Nephron (organoid): ENCODE results near the gene SPEG.

Source experiments
- H3K27ac Mint-ChIP-seq, 3 experiments: 2 replicates each; pipeline ENCODE4 v1.8.0; 2020; ENCODE audit warnings: mixed read lengths in 3 of 3, mild to moderate bottlenecking in 2 of 3, moderate library complexity in 1 of 3
- H3K27me3 Mint-ChIP-seq: 2 replicates; pipeline ENCODE4 v1.8.0; 2021; ENCODE audit warnings: low read depth, mild to moderate bottlenecking, moderate library complexity, mixed read lengths
- H3K36me3 Mint-ChIP-seq: 2 replicates; pipeline ENCODE4 v1.8.0; 2020; ENCODE audit warnings: low read depth, mixed read lengths
- H3K4me1 Mint-ChIP-seq: 2 replicates; pipeline ENCODE4 v1.8.0; 2020; ENCODE audit warnings: mixed read lengths
- H3K4me3 Mint-ChIP-seq, 3 experiments: 2 replicates each; pipeline ENCODE4 v1.8.0; 2020; ENCODE audit warnings: mild to moderate bottlenecking in 3 of 3, mixed read lengths in 3 of 3, moderate library complexity in 2 of 3
- H3K9me3 Mint-ChIP-seq: 2 replicates; pipeline ENCODE4 v1.8.0; 2020; ENCODE audit warnings: mixed read lengths
- TF ChIP-seq, protein P1 (sequence below), 3 experiments: fragments of 200-600 bp; sonication (generic); IDR thresholded peaks; one replicate each; pipeline ENCODE4 v1.5.0; 2021; ENCODE audit warnings: antibody characterized with exemption in 3 of 3; ENCODE audit not compliant: unreplicated experiment in 3 of 3

The SPEG gene

DNA sequence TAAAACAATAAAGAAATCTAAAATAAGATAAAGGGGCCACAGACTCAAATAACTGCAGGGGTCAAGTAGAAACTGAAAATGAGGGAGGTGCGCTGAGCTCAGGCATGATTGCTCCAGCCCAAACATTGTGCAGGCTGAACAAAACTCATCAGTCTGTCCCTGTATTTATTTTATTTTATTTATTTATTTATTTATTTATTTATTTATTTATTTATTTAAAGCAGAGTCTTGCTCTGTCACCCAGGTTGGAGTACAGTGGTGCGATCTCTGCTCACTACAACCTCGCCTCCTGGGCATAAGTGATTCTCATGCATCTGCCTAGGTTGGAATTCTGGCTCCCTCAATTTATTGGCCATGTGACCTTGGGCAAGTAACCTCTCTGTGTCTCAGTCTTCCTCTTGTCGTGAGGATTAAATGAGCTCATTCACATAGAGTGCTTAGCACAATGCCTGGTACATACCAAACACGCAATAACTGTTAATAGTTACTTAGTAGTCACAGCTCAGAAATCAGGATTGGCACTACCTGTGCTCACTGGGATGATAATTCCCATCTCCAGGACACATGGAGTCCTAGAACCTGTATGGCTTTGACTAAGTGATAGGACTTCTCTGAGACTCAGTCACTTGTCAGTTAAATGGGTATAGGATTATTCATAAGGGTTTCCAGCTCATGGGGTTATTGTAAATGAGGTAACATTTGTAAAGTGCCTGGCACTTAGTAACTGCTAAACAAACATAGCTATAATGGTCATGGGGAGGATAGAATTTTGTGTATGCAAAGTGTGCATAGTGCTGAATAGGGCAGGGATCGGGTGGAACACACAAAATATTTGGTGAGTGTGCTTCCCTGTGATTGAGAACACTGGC is 6.0 kb downstream of the SPEG start:
- H3K36me3 Mint-ChIP-seq: no peaks in the 10 kb centered on the region
- peaks cover 7% of the 10 kb centered on the region for H3K27me3 Mint-ChIP-seq
- H3K9me3 Mint-ChIP-seq: no peaks in the 10 kb centered on the region
- peak overlapping the region; percentile 73 to 87 (median 81) for H3K4me3 Mint-ChIP-seq
- TF ChIP-seq, protein P1, sequence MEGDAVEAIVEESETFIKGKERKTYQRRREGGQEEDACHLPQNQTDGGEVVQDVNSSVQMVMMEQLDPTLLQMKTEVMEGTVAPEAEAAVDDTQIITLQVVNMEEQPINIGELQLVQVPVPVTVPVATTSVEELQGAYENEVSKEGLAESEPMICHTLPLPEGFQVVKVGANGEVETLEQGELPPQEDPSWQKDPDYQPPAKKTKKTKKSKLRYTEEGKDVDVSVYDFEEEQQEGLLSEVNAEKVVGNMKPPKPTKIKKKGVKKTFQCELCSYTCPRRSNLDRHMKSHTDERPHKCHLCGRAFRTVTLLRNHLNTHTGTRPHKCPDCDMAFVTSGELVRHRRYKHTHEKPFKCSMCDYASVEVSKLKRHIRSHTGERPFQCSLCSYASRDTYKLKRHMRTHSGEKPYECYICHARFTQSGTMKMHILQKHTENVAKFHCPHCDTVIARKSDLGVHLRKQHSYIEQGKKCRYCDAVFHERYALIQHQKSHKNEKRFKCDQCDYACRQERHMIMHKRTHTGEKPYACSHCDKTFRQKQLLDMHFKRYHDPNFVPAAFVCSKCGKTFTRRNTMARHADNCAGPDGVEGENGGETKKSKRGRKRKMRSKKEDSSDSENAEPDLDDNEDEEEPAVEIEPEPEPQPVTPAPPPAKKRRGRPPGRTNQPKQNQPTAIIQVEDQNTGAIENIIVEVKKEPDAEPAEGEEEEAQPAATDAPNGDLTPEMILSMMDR (IDR thresholded peaks at IDR 0.05; ENCODE audit: unreplicated experiment in 3 of 3): no peak
- H3K27ac Mint-ChIP-seq: peak overlapping the region in 2 of 3 experiments; percentile 53 to 69
- H3K4me1 Mint-ChIP-seq: peaks cover 45% of the 10 kb centered on the region

DNA sequence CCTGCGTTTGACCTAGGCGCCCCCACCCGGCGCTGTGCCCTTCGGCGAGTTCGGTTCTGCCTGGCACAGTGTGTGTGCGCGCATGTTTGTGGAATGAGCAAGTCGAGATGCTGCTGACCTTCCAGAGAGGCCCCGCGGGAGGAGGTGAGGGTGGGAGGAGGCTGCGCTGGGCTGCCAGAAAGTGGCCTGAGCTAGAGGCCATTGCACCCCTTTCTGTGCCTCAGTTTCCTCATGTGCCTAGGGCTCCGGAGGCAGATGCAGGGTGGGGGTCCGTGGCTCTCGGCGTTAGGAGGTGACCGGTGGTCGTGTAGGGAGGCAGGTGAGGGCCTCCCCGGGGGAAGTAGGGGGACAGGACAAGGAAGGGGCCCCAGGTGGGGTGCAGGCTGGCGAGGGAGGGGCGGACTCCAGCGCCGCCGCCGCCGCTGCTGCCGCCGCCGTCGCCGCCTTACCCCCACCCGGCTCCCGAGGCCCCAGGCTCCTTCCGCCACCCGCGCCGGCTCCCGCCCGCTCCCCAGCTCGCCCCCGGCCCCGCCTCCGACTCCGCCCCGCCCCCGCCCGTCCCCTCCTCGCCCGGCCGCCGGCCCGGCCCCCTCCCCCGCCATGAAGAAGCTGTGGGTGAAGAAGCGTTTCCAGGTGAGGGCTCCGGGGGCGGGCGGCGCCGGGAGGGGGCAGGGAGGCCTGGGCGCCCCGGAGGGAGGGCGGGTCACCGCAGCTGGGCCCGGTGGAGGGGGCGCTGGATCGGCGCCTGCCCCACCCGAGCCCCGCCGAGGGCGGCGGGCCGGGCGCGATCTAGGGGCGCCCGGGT is 7.0 kb downstream of the SPEG start:
- no peaks in the 10 kb centered on the region for H3K36me3 Mint-ChIP-seq

DNA sequence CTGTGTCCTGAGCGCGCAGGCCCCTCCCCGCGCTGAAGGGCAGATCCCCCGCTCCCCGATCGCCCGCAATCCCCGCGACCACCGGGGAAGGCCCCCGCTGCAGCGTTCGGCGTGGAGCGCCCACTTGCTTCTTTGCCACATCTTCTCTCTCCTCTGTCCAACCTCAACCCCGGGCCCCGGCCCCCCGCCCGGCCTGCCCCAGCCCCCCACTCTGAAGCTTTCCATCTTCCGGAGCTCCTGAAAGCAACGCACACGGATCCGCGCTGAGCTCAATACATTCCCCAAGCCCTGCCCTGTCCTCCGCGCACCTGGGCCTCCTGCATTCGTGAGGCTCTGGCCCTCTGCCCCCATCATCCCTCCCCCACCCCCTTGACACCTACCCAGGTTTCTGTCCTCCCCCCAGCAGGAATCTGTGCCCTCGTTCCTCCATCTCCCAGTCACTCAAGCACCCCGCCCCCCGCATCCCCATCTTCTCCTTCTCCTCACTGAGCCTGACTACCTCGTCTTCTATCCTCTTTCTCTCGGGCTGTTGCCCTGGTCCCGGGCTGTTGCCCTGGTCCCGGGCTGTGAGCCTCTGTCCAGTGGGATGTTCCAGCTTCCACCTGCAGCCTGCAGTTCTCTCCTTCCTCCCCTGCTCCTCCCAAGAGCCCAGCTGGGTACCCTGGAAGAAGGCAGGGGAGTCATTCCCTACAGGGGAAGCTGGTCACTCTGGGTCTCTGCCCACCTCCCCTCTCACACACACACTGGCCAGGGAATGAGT is 7.8 kb downstream of the SPEG start:
- Mint-ChIP-seq H3K27me3 (peaks cover 4% of the 10 kb centered on the region), H3K4me3 (peak overlapping the region; percentile 89 to 95 (median 90)), H3K36me3 (no peaks in the 10 kb centered on the region), H3K4me1 (peaks cover 52% of the 10 kb centered on the region), H3K9me3 (no peaks in the 10 kb centered on the region), H3K27ac (peak overlapping the region; percentile 28 to 75 (median 45))
- TF ChIP-seq, protein P1 (IDR thresholded peaks at IDR 0.05; ENCODE audit: unreplicated experiment in 3 of 3): no peak

More for the DNA sequence above, 7.0 kb downstream of the SPEG start:
- Mint-ChIP-seq H3K27me3 (peaks cover 4% of the 10 kb centered on the region), H3K27ac (peak overlapping the region in 2 of 3 experiments; percentile 53 to 69), H3K9me3 (no peaks in the 10 kb centered on the region), H3K4me1 (peaks cover 47% of the 10 kb centered on the region), H3K4me3 (peak overlapping the region; percentile 73 to 87 (median 81))
- TF ChIP-seq, protein P1 (IDR thresholded peaks at IDR 0.05; ENCODE audit: unreplicated experiment in 3 of 3): no peak

DNA sequence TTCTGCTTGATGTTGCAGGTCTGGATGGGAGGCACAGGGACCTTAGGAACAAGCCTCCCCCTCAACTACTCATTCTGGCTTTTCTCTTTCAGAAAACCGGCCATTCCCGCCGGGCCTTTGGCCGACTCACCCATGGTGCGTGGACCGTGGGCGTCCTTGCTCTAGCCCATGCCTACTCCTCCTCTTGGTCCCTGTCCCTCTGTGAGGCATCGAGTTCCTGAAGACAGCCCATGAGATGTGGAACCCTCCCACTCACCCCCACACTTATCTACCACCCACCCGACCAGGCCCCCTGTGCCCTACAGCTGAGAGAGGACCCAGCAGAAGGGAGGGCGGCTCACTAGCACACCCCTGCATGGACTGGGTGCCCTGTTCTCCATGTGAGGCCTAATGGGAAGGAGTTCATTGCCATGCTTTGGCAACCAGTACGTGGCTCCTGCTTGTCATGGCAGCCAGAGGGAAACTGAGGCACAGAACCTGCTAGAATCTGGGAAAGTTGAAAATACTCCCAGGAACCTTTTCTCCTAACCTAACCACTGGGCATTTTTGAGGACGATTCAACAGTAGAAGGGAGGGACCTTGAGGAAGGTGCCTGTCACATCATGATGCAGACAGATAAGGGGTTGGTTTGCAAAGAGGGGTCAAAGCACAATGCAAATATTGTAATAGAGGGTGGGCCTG is 8.5 kb downstream of the SPEG start:
- H3K36me3 Mint-ChIP-seq: no peaks in the 10 kb centered on the region
- TF ChIP-seq, protein P1 (IDR thresholded peaks at IDR 0.05; ENCODE audit: unreplicated experiment in 3 of 3): no peak
- no peaks in the 10 kb centered on the region for H3K9me3 Mint-ChIP-seq

DNA sequence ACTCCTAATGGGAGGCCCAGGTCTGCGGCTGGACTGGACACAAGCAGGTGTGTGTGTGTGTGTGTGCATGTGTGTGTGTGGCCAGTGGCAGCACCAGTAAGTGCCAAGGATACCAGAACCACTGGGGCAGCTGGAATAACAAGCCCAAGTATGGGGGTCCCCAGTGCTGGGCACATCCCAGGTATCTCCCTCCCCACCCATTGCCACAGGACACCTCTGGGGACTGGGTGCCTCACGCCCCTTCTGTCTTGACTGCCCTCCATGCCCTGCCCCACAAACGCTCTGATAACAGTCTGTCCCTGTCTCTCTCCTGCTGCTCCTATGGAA is 9.0 kb downstream of the SPEG start:
- TF ChIP-seq, protein P1 (IDR thresholded peaks at IDR 0.05; ENCODE audit: unreplicated experiment in 3 of 3): no peak
- H3K27ac Mint-ChIP-seq: peak overlapping the region in 2 of 3 experiments; percentile 59 to 75
- no peaks in the 10 kb centered on the region for H3K36me3 Mint-ChIP-seq
- peak overlapping the region; percentile 89 to 95 (median 90) for H3K4me3 Mint-ChIP-seq
- no peaks in the 10 kb centered on the region for H3K9me3 Mint-ChIP-seq
- H3K27me3 Mint-ChIP-seq: peaks cover 4% of the 10 kb centered on the region
- peaks cover 52% of the 10 kb centered on the region for H3K4me1 Mint-ChIP-seq

More for the DNA sequence above, 8.5 kb downstream of the SPEG start:
- peak overlapping the region; percentile 45 to 75 (median 59) for H3K27ac Mint-ChIP-seq
- H3K4me1 Mint-ChIP-seq: peaks cover 52% of the 10 kb centered on the region
- peak overlapping the region; percentile 89 to 95 (median 90) for H3K4me3 Mint-ChIP-seq
- peaks cover 4% of the 10 kb centered on the region for H3K27me3 Mint-ChIP-seq
